RPMI7951 (cell line): ENCODE measurements around the gene MAP3K12. TPM values are rescaled to one million over a fixed set of nuclear protein-coding genes. Genes with fewer than 3 reads are reported as not detected.
"Not testable (repeated sequence)": the region's sequence is repeated elsewhere in the genome, so short reads cannot be mapped to it uniquely, and the experiment has no call there.

Source experiments
- DNase-seq: peaks from one replicate; pipeline ENCODE4 v3.0.0-alpha.2; 2012; ENCODE audit warnings: low read depth
- total RNA-seq: library from RNA; depleted of rRNA; stranded (reverse); fragments of >200 nt; shearing (Covaris generic); gene quantifications from 2 replicates; pipeline ENCODE4 v1.2.3, GENCODE V29; 2014

Gene MAP3K12
- total RNA-seq, 1 experiment from 2014 or later = 9.1 TPM

GRCh38 chr12:53467082-53467481 lies 32.2 kb downstream of the MAP3K12 start:
- no peak for DNase-seq

GRCh38 chr12:53466640-53467039 lies 32.6 kb downstream of the MAP3K12 start:
- no peak for DNase-seq

- DNase-seq = no peak
Observed at GRCh38 chr12:53465679-53466078, 33.6 kb downstream of the MAP3K12 start.

- no peak for DNase-seq
Observed at GRCh38 chr12:53464685-53465418, 34.4 kb downstream of the MAP3K12 start.

- no peak for DNase-seq
Observed at GRCh38 chr12:53463802-53464560, 35.3 kb downstream of the MAP3K12 start.

- no peak for DNase-seq
Observed at GRCh38 chr12:53462935-53463334, 36.3 kb downstream of the MAP3K12 start.

- no peak for DNase-seq
Observed at GRCh38 chr12:53461591-53461990, 37.7 kb downstream of the MAP3K12 start.

- no peak for DNase-seq
Observed at GRCh38 chr12:53461059-53461458, 38.2 kb downstream of the MAP3K12 start.

- DNase-seq = no peak
Observed at GRCh38 chr12:53459097-53459496, 40.2 kb downstream of the MAP3K12 start.

GRCh38 chr12:53456654-53457366 lies 42.4 kb downstream of the MAP3K12 start:
- DNase-seq = no peak

GRCh38 chr12:53454707-53455106 lies 44.6 kb downstream of the MAP3K12 start:
- no peak for DNase-seq

GRCh38 chr12:53453953-53454640 lies 45.2 kb downstream of the MAP3K12 start:
- no peak for DNase-seq

GRCh38 chr12:53452159-53453077 lies 46.8 kb downstream of the MAP3K12 start:
- peak; percentile 83 for DNase-seq

- DNase-seq = peak; percentile 99
Observed at GRCh38 chr12:53451661-53452158, 47.5 kb downstream of the MAP3K12 start, which contains the start of gene PCBP2. Gene PCBP2 (plus strand): TSS chr12:53452102. CDS start chr12:53454801, 2,699 bp downstream.

- DNase-seq = no peak
Observed at GRCh38 chr12:53450936-53451335, 48.3 kb downstream of the MAP3K12 start.

GRCh38 chr12:53444593-53445325 lies 54.5 kb downstream of the MAP3K12 start:
- DNase-seq = not testable (repeated sequence)

- DNase-seq = no peak
Observed at GRCh38 chr12:53443955-53444354, 55.3 kb downstream of the MAP3K12 start.

- DNase-seq = peak; percentile 99
Observed at GRCh38 chr12:53441040-53441833, 58.0 kb downstream of the MAP3K12 start, which contains the start of gene PRR13. Gene PRR13 (plus strand): TSS chr12:53441734. CDS start chr12:53442715, 981 bp downstream.

GRCh38 chr12:53439582-53439981 lies 59.7 kb downstream of the MAP3K12 start:
- DNase-seq = not testable (repeated sequence)
